Activated T-cell treated with anti-CD3 and anti-CD28 coated beads, Interleukin-2, amount 50 U/mL, for 48 hours (primary cell): ENCODE results near the gene SCYL1.

ENCODE experiments used
- DNase-seq, 2 experiments: peaks; one replicate each; pipeline ENCODE4 v3.0.0-alpha.2; 2020

SCYL1 gene

DNA sequence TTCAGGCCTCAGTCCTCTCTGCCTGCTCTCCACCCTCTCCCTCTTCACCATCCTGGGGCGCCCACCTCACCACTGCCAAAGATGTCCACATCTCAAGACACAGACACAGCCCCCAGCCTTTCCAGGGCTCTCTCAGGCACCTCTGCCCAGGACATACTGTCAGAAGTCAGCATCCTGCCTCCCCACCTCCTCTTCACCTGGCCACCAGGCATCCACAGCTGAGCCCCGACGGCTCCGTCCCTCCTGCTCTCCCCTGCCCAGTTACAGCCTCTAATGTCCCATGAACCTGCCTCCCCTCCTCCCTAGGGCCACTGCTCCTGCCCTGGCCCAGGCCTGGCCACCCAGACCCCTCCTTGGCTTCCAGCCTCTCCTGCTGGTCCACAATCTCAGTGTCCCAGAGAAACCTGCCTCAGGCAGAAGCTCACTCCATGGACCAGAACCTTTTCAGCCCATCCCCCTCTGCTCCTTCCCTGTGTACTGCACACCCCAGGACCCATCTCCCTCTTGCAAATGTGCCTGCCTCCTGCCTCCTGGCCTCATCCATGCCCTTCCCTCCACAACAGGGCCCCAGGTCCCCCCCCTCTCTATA, 30.1 kb downstream of the SCYL1 start:
- DNase-seq = no peak

- DNase-seq = peak; percentile 61 to 63
These were observed 30.9 kb downstream of the SCYL1 start for GRCh38 chr11:65555693-65556231.

- peak; percentile 50 to 52 for DNase-seq
These were observed 31.8 kb downstream of the SCYL1 start for GRCh38 chr11:65556470-65557279.

DNA sequence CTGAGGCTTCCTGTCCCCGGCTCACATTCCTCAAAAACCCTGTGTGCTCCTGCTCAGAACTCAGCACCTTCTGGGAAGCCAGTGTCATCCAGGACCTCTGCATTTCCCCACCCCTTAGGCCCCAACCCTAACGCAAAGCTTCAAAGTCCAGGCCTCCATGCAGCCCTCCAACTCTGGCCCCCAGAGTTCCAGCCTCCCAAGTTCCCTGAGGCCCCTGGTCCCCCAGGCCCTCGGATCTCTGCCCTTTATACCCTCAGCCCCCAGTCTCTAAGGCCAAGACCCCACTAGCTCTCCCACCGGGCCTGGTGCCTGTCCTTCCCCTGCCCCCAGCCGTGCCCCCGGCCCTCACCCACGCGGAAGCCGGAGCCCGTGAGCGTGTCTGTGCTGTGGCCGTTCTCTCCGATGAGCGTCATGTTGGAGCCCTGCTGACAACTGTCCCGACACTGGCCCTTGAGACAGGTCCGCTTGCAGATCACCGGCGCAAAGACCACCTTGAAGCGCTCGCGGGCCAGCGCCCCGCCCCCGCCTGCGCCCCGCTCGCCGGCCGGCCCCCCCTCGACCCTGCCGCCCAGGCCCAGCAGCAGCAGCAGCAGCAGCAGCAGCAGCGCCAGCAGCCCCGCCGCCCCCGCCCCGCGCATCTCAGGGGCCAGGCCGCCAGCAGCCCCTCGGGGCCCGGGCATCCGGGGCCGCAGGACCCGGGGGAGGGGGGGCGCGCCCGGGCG, 32.6 kb downstream of the SCYL1 start:
- peak; percentile 53 to 64 for DNase-seq

DNA sequence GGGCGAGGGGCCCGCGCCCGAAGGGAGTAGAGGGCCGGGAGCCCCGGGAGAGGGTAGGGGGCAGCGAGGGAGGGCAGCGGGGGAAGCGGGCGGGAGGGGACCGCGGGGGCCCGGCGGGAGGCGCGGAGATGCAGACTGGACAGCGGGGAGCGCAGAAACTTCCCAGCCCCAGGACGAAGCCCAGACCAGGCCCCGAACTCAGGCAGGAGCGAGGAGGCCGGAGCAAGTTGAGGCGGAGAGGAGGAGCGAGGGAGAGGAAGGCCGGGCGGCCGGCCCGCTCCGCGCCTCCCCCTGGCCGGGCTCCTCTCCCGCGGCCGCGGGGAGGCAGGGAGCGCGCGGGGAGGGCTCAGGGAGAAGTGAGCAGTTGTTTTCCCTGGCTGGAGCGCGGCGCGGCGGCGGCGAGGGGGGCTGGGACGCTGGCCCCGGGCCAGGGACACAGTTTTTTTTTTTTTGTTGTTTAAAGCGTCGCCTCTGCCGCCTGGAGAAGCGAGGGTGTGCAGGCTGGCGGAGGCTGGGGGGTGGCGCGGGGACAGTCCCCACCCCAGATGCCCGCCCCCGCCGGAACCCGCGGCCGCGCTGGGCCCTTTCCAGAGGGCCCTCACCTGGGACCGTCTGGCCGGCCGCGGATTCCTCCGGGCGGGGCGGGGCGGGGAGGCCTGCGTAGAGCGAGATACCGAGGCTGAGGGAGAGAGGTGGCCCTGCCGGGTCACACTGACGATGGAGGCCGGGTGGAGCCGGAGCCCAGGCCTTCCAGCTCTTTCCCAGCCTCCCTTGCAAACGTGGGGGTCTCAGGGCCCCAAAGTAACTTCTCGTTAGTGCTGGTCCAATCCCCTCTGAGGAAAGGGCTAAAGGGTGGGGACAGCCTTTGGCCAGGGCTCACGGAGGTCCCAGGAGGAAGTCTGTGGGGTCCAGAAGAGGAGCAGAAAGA, 33.4 kb downstream of the SCYL1 start, which contains the start of gene LTBP3:
TSS of gene LTBP3 (minus strand) at position 358 of the 928 bp plus-strand sequence. CDS start 400 bp downstream, outside the sequence.
- DNase-seq = peak; percentile 59 to 64

GRCh38 chr11:65558930-65559509, 34.1 kb downstream of the SCYL1 start:
- DNase-seq = no peak

DNA sequence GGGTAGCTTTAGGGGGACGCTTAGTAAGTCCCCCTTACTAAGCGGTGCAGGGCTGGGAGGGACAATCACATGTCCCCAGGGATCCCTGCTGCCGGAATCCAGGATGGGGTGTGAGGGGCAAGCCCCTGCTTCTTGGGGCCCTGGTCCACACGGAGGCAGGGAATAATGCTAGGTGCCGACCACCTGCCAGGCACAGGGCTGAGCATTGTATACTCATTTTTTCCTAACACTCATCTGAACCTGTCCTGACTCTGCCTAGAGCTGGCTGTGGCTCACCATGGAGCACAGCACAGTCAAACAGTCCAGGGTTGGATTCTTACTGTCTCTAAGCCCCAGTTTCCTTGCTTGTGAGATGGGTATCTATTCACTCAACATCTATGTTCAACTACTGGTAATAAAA, 34.7 kb downstream of the SCYL1 start:
- peak in 1 of 2 experiments; percentile 55 for DNase-seq

- DNase-seq = peak in 1 of 2 experiments; percentile 32
These were observed 35.2 kb downstream of the SCYL1 start for GRCh38 chr11:65559951-65560537.

- no peak for DNase-seq
These were observed 35.9 kb downstream of the SCYL1 start for GRCh38 chr11:65560555-65561418.

DNA sequence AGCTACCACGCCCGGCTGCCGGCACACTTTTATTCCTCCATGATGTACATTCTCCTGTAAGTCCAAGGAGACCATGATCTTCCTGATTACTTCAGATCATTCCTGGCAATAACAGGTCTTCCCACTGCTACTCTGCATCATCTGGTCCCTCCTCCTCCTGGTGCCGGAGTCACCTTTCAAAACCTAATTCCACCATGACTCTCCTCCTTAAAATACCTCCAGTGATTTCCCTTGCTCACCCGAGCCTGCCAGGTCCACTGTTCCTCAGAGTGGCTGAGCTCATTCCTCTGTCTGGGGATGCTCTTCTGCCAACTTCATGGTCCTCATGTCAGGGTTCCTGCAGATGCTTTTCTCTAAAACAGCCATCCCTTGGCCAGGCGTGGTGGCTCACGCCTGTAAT, 37.1 kb downstream of the SCYL1 start:
- no peak for DNase-seq

DNA sequence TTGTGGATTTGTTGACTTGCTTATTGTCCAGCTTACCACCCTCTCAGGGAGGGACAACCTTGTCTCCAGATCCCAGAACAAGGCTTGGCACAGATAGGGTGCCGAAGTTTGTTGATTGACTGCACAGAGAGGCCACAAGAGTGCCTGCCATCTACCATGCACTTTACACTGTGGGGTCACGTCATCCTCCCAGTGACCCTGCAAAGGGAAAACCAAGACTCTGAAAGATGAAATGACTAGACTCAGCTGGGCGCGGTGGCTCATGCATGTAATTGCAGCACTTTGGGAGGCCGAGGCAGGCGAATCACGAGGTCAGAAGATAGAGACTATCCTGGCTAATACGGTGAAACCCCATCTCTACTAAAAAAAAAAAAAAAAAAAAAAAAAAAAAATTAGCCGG, 37.9 kb downstream of the SCYL1 start:
- no peak for DNase-seq

GRCh38 chr11:65563601-65564000, 38.7 kb downstream of the SCYL1 start:
- no peak for DNase-seq

- DNase-seq = peak in 1 of 2 experiments; percentile 36
These were observed 40.1 kb downstream of the SCYL1 start for GRCh38 chr11:65564879-65565559.

GRCh38 chr11:65565624-65566453, 41.0 kb downstream of the SCYL1 start:
- peak; percentile 52 to 53 for DNase-seq

DNA sequence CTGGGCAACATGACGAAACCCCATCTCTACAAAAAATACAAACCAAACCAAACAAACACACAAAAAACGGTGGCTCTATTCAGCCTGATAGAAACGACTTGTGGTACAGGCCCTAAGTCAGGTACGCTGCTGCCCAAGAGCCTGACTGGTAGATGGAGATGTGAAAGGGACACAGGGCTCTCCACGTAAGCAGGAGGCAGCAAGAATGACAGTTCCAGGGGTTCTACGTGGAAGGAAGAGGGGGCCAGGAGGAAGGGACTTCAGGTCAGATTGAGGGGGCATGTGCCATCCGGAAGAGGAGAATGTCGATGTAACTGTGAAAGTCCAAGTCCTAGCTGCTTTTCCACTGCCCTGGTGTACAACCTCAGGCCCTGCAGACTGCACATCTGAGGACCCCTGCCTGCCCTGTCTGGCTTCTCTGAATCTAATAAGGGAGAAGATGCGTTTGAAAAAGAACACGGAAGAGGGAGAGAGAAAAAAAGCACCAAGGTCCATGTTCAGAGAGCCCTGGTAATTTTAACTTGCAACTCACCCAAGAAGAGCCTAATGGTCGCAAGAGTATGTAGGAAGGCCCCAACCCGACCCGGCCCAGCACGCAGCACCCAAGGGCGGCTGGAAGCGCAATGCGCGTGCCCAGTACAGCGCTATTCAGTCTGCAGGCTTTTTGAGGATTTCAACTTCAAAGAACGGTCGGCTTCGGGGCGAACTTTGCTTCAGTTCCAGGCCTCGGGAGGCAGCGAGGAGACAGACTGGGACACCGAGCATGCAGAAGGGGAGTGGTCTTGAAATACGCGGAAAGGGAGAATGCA, 44.5 kb downstream of the SCYL1 start:
- DNase-seq = no peak

DNA sequence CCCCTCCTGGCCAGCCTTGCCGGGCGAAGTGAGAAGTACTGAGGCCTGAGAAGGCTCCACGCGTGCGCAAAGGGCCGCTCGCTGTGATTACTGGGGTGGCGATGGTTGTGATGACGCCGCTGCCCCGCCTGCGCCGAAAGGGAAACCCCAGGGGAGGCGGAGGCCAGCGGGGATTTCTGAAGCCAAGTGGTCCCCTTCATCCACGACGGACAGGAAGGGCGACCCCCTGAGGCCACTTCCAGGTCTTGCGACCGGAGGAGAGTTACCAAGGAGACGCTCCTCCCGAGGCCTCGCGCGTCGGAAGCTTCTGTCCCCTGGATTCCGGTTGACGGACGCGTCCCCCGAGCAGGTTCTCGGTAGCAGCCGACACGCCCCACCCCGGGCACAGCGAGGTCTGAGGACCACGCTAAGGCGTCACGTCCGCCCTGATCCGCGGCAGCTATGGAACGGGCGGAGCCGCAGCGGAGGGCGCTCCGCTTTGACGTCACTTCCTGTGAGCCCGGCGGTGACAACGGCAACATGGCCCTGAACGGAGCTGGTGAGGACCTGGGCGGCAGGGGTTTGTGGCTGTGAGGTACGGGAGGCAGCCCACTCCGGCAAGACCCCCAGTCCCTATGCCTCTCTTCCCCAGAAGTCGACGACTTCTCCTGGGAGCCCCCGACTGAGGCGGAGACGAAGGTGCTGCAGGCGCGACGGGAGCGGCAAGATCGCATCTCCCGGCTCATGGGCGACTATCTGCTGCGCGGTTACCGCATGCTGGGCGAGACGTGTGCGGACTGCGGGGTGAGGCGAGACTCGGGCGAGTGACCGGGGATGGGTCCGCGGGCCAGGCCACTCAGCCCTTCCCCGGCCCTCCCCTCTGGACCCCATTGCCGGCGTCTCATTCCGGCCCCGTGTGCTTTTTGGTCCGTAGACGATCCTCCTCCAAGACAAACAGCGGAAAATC, 45.4 kb downstream of the SCYL1 start, which contains the start of gene ZNRD2:
TSS of gene ZNRD2 (plus strand) at position 505 of the 946 bp plus-strand sequence. CDS start at position 520, 15 bp downstream.
- peak; percentile 98 to 99 for DNase-seq

- no peak for DNase-seq
These were observed 46.5 kb downstream of the SCYL1 start for GRCh38 chr11:65571420-65571819.
